ENCODE results near the gene CNN3.

CNN3 gene

DNA sequence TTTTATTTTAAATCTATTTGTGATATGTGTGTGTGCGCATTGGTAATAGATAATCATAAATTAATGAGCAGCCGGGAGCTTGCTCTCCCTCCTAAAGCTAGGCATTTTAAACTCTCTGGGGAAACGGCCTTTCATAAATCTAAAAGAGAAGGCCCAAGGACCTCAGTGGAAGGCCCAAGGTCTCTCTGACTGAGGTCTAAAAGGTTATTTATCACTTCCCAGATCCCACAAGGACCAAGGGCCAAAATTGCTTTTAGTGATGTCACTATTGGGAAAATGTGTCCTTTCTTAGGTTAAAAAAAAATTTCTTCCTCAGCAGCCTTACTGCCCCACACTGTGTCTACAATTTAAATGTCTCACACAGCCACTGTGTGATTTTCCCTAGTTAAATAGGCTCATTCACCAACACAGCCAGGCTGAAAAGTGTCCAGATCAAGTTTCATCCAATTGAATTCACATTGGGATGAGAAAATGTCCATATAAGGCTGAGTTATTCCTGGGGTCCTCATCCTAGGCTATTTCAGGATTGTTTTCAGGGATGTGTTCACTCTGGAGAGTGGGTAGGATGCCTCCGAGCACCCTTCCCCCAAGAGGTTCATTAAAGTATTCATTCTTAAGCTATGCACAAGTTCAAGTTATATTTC lies 60.6 kb downstream of the CNN3 start:
- TF ChIP-seq CTCF (conservative IDR thresholded peaks at IDR 0.05; ENCODE audit: low read length), result no peak
- no peak for TF ChIP-seq EZH2phosphoT487 (IDR thresholded peaks at IDR 0.05; ENCODE audit: borderline replicate concordance)
- Histone ChIP-seq H3K9ac (ENCODE audit: low read depth, low read length, poor library complexity, severe bottlenecking) (no peak overlapping the region), H4K20me1 (ENCODE audit: insufficient read depth, low read length, poor library complexity, severe bottlenecking) (no peaks in the 10 kb centered on the region), H3F3A (ENCODE audit: low read depth) (no peaks in the 10 kb centered on the region), H3K9me2 (replicated peaks; ENCODE audit: low read depth, low read length) (no peaks in the 10 kb centered on the region), H3K27me3 (ENCODE audit: insufficient read depth, low read length, poor library complexity, severe bottlenecking) (no peaks in the 10 kb centered on the region), H3K9me3 (ENCODE audit: insufficient read depth, low read depth, low read length) (no peaks in the 10 kb centered on the region), H3K4me3 (ENCODE audit: low read length, poor library complexity, severe bottlenecking) (no peak overlapping the region), H2AFZ (ENCODE audit: low read length) (no peak overlapping the region), H3K79me2 (ENCODE audit: insufficient read depth, low read length) (no peaks in the 10 kb centered on the region), H3K36me3 (ENCODE audit: insufficient read depth, low read length) (no peaks in the 10 kb centered on the region), H3K4me1 (ENCODE audit: insufficient read depth, low read length, poor library complexity, severe bottlenecking) (no peaks in the 10 kb centered on the region), H3K4me2 (ENCODE audit: low read depth, low read length, poor library complexity, severe bottlenecking) (no peak overlapping the region)

DNA sequence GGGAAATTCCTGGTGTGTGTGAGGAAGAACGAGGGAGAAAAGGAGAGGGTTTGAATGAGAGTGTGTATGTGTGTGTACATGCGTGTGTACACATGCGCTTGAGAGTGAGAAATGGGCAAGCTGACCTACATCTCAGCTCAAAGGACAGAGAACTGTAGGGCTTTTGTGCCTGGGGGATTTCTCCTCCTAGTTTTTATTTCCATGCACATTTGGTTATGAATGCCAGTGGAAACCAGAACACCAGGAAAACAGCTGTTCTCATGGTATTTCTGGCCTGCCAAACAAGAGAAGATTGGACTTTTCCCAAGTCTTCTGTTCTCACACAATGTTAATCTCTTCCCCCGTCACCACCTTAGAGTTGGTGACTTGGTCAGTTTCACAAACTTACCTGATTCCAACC lies 61.5 kb downstream of the CNN3 start:
- Histone ChIP-seq H2AFZ (ENCODE audit: low read length) (no peak overlapping the region), H3K79me2 (ENCODE audit: insufficient read depth, low read length) (no peaks in the 10 kb centered on the region), H3K9me3 (ENCODE audit: insufficient read depth, low read depth, low read length) (no peaks in the 10 kb centered on the region), H3F3A (ENCODE audit: low read depth) (no peaks in the 10 kb centered on the region), H3K4me2 (ENCODE audit: low read depth, low read length, poor library complexity, severe bottlenecking) (no peak overlapping the region), H3K4me1 (ENCODE audit: insufficient read depth, low read length, poor library complexity, severe bottlenecking) (no peaks in the 10 kb centered on the region), H3K9ac (ENCODE audit: low read depth, low read length, poor library complexity, severe bottlenecking) (no peak overlapping the region), H3K27me3 (ENCODE audit: insufficient read depth, low read length, poor library complexity, severe bottlenecking) (no peaks in the 10 kb centered on the region), H3K36me3 (ENCODE audit: insufficient read depth, low read length) (no peaks in the 10 kb centered on the region), H4K20me1 (ENCODE audit: insufficient read depth, low read length, poor library complexity, severe bottlenecking) (no peaks in the 10 kb centered on the region), H3K4me3 (ENCODE audit: low read length, poor library complexity, severe bottlenecking) (no peak overlapping the region), H3K9me2 (replicated peaks; ENCODE audit: low read depth, low read length) (no peaks in the 10 kb centered on the region)
- no peak for TF ChIP-seq CTCF (conservative IDR thresholded peaks at IDR 0.05; ENCODE audit: low read length)
- TF ChIP-seq EZH2phosphoT487 (IDR thresholded peaks at IDR 0.05; ENCODE audit: borderline replicate concordance), result no peak

- no peaks in the 10 kb centered on the region for H4K20me1 ChIP-seq (ENCODE audit: insufficient read depth, low read length, poor library complexity, severe bottlenecking)
- no peaks in the 10 kb centered on the region for H3K9me3 ChIP-seq (ENCODE audit: insufficient read depth, low read depth, low read length)
- H3K4me3 ChIP-seq (ENCODE audit: low read length, poor library complexity, severe bottlenecking), result no peak overlapping the region
- no peaks in the 10 kb centered on the region for H3K79me2 ChIP-seq (ENCODE audit: insufficient read depth, low read length)
- H3K36me3 ChIP-seq (ENCODE audit: insufficient read depth, low read length), result no peaks in the 10 kb centered on the region
- H3K9ac ChIP-seq (ENCODE audit: low read depth, low read length, poor library complexity, severe bottlenecking), result no peak overlapping the region
- no peaks in the 10 kb centered on the region for H3K27me3 ChIP-seq (ENCODE audit: insufficient read depth, low read length, poor library complexity, severe bottlenecking)
- no peaks in the 10 kb centered on the region for H3K9me2 ChIP-seq (replicated peaks; ENCODE audit: low read depth, low read length)
- H3F3A ChIP-seq (ENCODE audit: low read depth), result no peaks in the 10 kb centered on the region
- no peaks in the 10 kb centered on the region for H3K4me1 ChIP-seq (ENCODE audit: insufficient read depth, low read length, poor library complexity, severe bottlenecking)
- H2AFZ ChIP-seq (ENCODE audit: low read length), result no peak overlapping the region
- TF ChIP-seq EZH2phosphoT487 (IDR thresholded peaks at IDR 0.05; ENCODE audit: borderline replicate concordance) (no peak), CTCF (conservative IDR thresholded peaks at IDR 0.05; ENCODE audit: low read length) (no peak)
- H3K4me2 ChIP-seq (ENCODE audit: low read depth, low read length, poor library complexity, severe bottlenecking), result no peak overlapping the region
These were observed 62.1 kb downstream of the CNN3 start for GRCh38 chr1:94864821-94865220.
